SK-N-SH treated with all-trans-retinoic acid at 6 μM for 48 hours (cell line): ENCODE results near the gene GABBR1.
"Not testable (repeated sequence)": the region's sequence is repeated elsewhere in the genome, so short reads cannot be mapped to it uniquely, and the experiment has no call there.

Experiments
- ATAC-seq: fragments of 200-7000 bp; cut with Tn5 transposase; 3 replicates; pipeline ENCODE4 v1.9.1; 2020; ENCODE audit warnings: mild to moderate bottlenecking, moderate library complexity
- ARNTL ChIP-seq: fragments of 450-650 bp; formaldehyde crosslinking; IDR thresholded peaks from 2 replicates; pipeline ENCODE4 v1.5.0; 2020; ENCODE audit warnings: low read depth, mild to moderate bottlenecking, moderate library complexity, borderline replicate concordance
- BACH2 ChIP-seq: fragments of 250-450 bp; sonication (Bioruptor Pico); IDR thresholded peaks from 2 replicates; pipeline ENCODE4 v1.9.0; 2021; ENCODE audit warnings: mild to moderate bottlenecking, borderline replicate concordance
- CREB5 ChIP-seq: fragments of 250-450 bp; sonication (Bioruptor Pico); IDR thresholded peaks from 2 replicates; pipeline ENCODE4 v1.5.1; 2020; ENCODE audit warnings: low read depth, mild to moderate bottlenecking, moderate library complexity
- CSDC2 ChIP-seq: fragments of 250-450 bp; sonication (Bioruptor Pico); IDR thresholded peaks from 2 replicates; pipeline ENCODE4 v1.5.0; 2020; ENCODE audit warnings: mild to moderate bottlenecking, moderate library complexity
- CSRNP3 ChIP-seq: fragments of 250-450 bp; sonication (Bioruptor Pico); IDR thresholded peaks from 2 replicates; pipeline ENCODE4 v1.5.1; 2021; ENCODE audit warnings: mild to moderate bottlenecking, moderate library complexity
- ESRRG ChIP-seq: fragments of 250-450 bp; sonication (Bioruptor Pico); IDR thresholded peaks from 2 replicates; pipeline ENCODE4 v1.6.1; 2021; ENCODE audit warnings: mild to moderate bottlenecking
- GLIS3 ChIP-seq: fragments of 250-450 bp; sonication (Bioruptor Pico); IDR thresholded peaks from 2 replicates; pipeline ENCODE4 v1.5.0; 2020; ENCODE audit warnings: mild to moderate bottlenecking, moderate library complexity
- ISL1 ChIP-seq: fragments of 250-450 bp; sonication (Bioruptor Pico); IDR thresholded peaks from 2 replicates; pipeline ENCODE4 v2.1.2; 2022; ENCODE audit warnings: mild to moderate bottlenecking, moderate library complexity
- OSR1 ChIP-seq: fragments of 250-450 bp; sonication (Bioruptor Pico); IDR thresholded peaks from 2 replicates; pipeline ENCODE4 v1.8.0; 2022; ENCODE audit warnings: moderate library complexity, mild to moderate bottlenecking, inconsistent platforms
- PPARA ChIP-seq: fragments of 250-450 bp; sonication (Bioruptor Pico); IDR thresholded peaks from 2 replicates; pipeline ENCODE4 v1.5.0; 2020; ENCODE audit warnings: mild to moderate bottlenecking, borderline replicate concordance
- RARB ChIP-seq: fragments of 250-450 bp; sonication (Bioruptor Pico); IDR thresholded peaks from 2 replicates; pipeline ENCODE4 v1.8.0; 2021; ENCODE audit warnings: mild to moderate bottlenecking, moderate library complexity
- SNAI2 ChIP-seq: fragments of 250-450 bp; sonication (Bioruptor Pico); IDR thresholded peaks from 2 replicates; pipeline ENCODE4 v1.5.0; 2020; ENCODE audit warnings: mild to moderate bottlenecking, moderate library complexity
- TCF4 ChIP-seq: fragments of 250-450 bp; sonication (Bioruptor Pico); IDR thresholded peaks from 2 replicates; pipeline ENCODE4 v1.8.0; 2021; ENCODE audit warnings: mild to moderate bottlenecking, moderate library complexity, borderline replicate concordance
- TOX ChIP-seq: fragments of 250-450 bp; sonication (Bioruptor Pico); IDR thresholded peaks from 2 replicates; pipeline ENCODE4 v1.8.0; 2021; ENCODE audit warnings: mild to moderate bottlenecking, moderate library complexity, borderline replicate concordance
- TSHZ2 ChIP-seq: fragments of 250-450 bp; sonication (Bioruptor Pico); IDR thresholded peaks from 2 replicates; pipeline ENCODE4 v1.5.0; 2020; ENCODE audit warnings: mild to moderate bottlenecking, moderate library complexity
- ZC3H10 ChIP-seq: fragments of 250-450 bp; sonication (Bioruptor Pico); IDR thresholded peaks from 2 replicates; pipeline ENCODE4 v1.5.1; 2021; ENCODE audit warnings: mild to moderate bottlenecking, moderate library complexity
- ZFP3 ChIP-seq: fragments of 250-450 bp; sonication (Bioruptor Pico); IDR thresholded peaks from 2 replicates; pipeline ENCODE4 v1.5.0; 2020; ENCODE audit warnings: mild to moderate bottlenecking, moderate library complexity
- ZFP30 ChIP-seq: fragments of 450-650 bp; formaldehyde crosslinking; IDR thresholded peaks from 2 replicates; pipeline ENCODE4 v1.5.0; 2022; ENCODE audit warnings: mild to moderate bottlenecking, moderate library complexity
- ZNF565 ChIP-seq: fragments of 450-650 bp; formaldehyde crosslinking; conservative IDR thresholded peaks from 2 replicates; pipeline ENCODE4 v1.5.0; 2020; ENCODE audit warnings: low read depth, mild to moderate bottlenecking, moderate library complexity
- ZNF70 ChIP-seq: fragments of 450-650 bp; formaldehyde crosslinking; IDR thresholded peaks from 2 replicates; pipeline ENCODE4 v1.5.0; 2020; ENCODE audit warnings: mild to moderate bottlenecking, moderate library complexity
- ZNF8 ChIP-seq: fragments of 450-650 bp; formaldehyde crosslinking; IDR thresholded peaks from 2 replicates; pipeline ENCODE4 v1.5.0; 2020; ENCODE audit warnings: mild to moderate bottlenecking, moderate library complexity
- TF ChIP-seq, protein P1 (sequence below): fragments of 250-450 bp; sonication (Bioruptor Pico); IDR thresholded peaks from 2 replicates; pipeline ENCODE4 v1.8.0; 2020; ENCODE audit warnings: mild to moderate bottlenecking, moderate library complexity, borderline replicate concordance
- TF ChIP-seq, protein P2 (sequence below): fragments of 250-450 bp; sonication (Bioruptor Pico); IDR thresholded peaks from 2 replicates; pipeline ENCODE4 v1.8.0; 2021; ENCODE audit warnings: low read depth, mild to moderate bottlenecking, moderate library complexity, borderline replicate concordance

Gene GABBR1

GRCh38 chr6:29663300-29664042, 30.5 kb upstream of the GABBR1 start:
- ATAC-seq = no peak
- TF ChIP-seq ESRRG (CRISPR knock-in tag) (no peak), SNAI2 (CRISPR knock-in tag) (no peak), ZC3H10 (CRISPR knock-in tag) (no peak), ZNF565 (no peak), BACH2 (CRISPR knock-in tag) (no peak), ARNTL (CRISPR knock-in tag) (no peak)

DNA sequence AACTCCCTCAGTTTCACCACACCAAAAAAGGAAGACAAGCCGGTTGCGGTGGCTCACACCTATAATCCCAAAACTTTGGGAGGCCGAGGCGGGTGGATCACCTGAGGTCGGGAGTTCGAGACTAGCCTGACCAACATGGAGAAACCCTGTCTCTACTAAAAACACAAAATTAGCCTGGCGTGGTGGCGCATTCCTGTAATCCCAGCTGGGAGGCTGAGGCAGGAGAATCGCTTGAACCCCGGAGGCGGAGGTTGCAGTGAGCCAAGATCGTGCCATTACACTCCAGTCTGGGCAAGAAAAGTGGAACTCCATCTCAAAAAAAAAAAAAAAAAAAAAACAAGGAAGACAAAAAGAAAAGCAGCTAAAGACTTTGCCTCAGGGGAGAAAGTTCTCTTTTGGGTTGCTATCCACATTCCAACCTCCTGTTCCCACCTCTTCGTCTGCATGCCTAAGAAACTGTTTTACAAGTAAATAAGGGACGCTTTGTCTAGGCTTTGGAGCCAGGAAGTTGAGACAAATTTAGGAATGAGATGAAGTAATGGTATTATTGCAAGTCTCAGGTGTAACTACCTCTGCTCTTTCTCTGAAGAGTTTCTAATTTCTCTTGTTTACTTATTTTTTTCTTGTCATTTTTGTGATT, 28.6 kb upstream of the GABBR1 start:
- not testable (repeated sequence) for ATAC-seq

DNA sequence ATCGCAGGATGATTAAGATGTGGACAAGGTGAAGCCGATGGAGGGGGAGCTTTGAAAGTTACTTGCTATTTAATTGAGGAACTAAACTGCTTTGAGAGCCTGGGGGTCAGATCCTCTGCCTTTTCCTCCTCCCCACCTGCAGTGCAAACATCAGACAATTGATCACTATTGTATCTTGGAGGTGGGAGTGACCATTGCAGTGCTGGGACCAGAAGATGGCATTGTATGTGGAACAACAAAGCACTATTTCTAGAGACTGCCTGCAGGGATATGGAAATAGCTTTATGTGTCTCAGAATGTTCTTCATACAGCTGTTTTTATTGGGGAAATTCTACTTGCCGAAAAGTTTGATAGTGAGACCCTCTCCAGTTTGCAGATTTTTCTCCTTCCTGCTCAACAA, 28.1 kb upstream of the GABBR1 start:
- TF ChIP-seq ZFP3 (CRISPR knock-in tag) = no peak
- TF ChIP-seq OSR1 = no peak
- TF ChIP-seq TCF4 (CRISPR knock-in tag) = no peak
- no peak for TF ChIP-seq GLIS3 (CRISPR knock-in tag)
- no peak for TF ChIP-seq ARNTL (CRISPR knock-in tag)
- TF ChIP-seq, protein P1, sequence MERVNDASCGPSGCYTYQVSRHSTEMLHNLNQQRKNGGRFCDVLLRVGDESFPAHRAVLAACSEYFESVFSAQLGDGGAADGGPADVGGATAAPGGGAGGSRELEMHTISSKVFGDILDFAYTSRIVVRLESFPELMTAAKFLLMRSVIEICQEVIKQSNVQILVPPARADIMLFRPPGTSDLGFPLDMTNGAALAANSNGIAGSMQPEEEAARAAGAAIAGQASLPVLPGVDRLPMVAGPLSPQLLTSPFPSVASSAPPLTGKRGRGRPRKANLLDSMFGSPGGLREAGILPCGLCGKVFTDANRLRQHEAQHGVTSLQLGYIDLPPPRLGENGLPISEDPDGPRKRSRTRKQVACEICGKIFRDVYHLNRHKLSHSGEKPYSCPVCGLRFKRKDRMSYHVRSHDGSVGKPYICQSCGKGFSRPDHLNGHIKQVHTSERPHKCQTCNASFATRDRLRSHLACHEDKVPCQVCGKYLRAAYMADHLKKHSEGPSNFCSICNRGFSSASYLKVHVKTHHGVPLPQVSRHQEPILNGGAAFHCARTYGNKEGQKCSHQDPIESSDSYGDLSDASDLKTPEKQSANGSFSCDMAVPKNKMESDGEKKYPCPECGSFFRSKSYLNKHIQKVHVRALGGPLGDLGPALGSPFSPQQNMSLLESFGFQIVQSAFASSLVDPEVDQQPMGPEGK (CRISPR knock-in tag) = no peak
- no peak for TF ChIP-seq BACH2 (CRISPR knock-in tag)
- no peak for TF ChIP-seq ESRRG (CRISPR knock-in tag)
- TF ChIP-seq, protein P2, sequence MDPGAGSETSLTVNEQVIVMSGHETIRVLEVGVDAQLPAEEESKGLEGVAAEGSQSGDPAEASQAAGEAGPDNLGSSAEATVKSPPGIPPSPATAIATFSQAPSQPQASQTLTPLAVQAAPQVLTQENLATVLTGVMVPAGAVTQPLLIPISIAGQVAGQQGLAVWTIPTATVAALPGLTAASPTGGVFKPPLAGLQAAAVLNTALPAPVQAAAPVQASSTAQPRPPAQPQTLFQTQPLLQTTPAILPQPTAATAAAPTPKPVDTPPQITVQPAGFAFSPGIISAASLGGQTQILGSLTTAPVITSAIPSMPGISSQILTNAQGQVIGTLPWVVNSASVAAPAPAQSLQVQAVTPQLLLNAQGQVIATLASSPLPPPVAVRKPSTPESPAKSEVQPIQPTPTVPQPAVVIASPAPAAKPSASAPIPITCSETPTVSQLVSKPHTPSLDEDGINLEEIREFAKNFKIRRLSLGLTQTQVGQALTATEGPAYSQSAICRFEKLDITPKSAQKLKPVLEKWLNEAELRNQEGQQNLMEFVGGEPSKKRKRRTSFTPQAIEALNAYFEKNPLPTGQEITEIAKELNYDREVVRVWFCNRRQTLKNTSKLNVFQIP = no peak
- TF ChIP-seq ZNF70 (CRISPR knock-in tag) = no peak
- TF ChIP-seq CSDC2 (CRISPR knock-in tag) = no peak
- no peak for TF ChIP-seq RARB (CRISPR knock-in tag)
- TF ChIP-seq ZNF8 (CRISPR knock-in tag) = no peak
- no peak for TF ChIP-seq PPARA
- no peak for TF ChIP-seq ISL1
- no peak for TF ChIP-seq TOX
- TF ChIP-seq ZFP30 (CRISPR knock-in tag) = no peak
- no peak for TF ChIP-seq TSHZ2 (CRISPR knock-in tag)
- TF ChIP-seq CREB5 (CRISPR knock-in tag) = no peak
- TF ChIP-seq, all 23 proteins: peak for 0
- no peak for ATAC-seq

GRCh38 chr6:29656798-29657197, 23.8 kb upstream of the GABBR1 start, which contains the start of gene MOG:
Gene MOG, plus strand, starts transcription at chr6:29657092. Its CDS starts 118 bp downstream, at chr6:29657210.
- ATAC-seq = no peak
- TF ChIP-seq ESRRG (CRISPR knock-in tag) (no peak), ZFP3 (CRISPR knock-in tag) (no peak), OSR1 (no peak), ISL1 (no peak), CREB5 (CRISPR knock-in tag) (no peak), TOX (no peak), ZNF8 (CRISPR knock-in tag) (no peak), CSRNP3 (no peak)
- TF ChIP-seq, protein P2 = no peak
